Astrocyte (in vitro differentiated cells and primary cell): Measurements from ENCODE around the gene STK39. TPM values are rescaled to one million over a fixed set of nuclear protein-coding genes. Genes with fewer than 3 reads are reported as not detected.

Source experiments
- DNase-seq: peaks from one replicate; pipeline ENCODE4 v3.0.0-alpha.2; 2010; ENCODE audit warnings: low read depth
- FAIRE-seq: peaks from 2 replicates; lab custom pipeline; 2011; peaks lifted over from hg19 to GRCh38; lab: Jason Lieb, UNC
- H2AFZ ChIP-seq: 2 replicates; pipeline ENCODE4 v1.6.0; 2012; ENCODE audit warnings: low read depth, low read length, inconsistent platforms
- H3K27ac ChIP-seq: 2 replicates; pipeline ENCODE4 v1.5.1; 2011; ENCODE audit warnings: low read depth, low read length, inconsistent platforms
- H3K27me3 ChIP-seq: 2 replicates; pipeline ENCODE4 v1.6.0; 2011; ENCODE audit warnings: low read length, inconsistent platforms; ENCODE audit not compliant: insufficient read depth
- H3K36me3 ChIP-seq: 2 replicates; pipeline ENCODE4 v1.5.1; 2011; ENCODE audit warnings: low read length, inconsistent platforms; ENCODE audit not compliant: insufficient read depth
- H3K4me1 ChIP-seq: 2 replicates; pipeline ENCODE4 v1.5.1; 2011; ENCODE audit warnings: low read length, inconsistent platforms; ENCODE audit not compliant: insufficient read depth
- H3K4me2 ChIP-seq: 2 replicates; pipeline ENCODE4 v1.6.0; 2012; ENCODE audit warnings: low read length, inconsistent platforms
- H3K4me3 ChIP-seq: 2 replicates; pipeline ENCODE4 v1.5.1; 2011; ENCODE audit warnings: low read depth, mild to moderate bottlenecking, low read length, inconsistent platforms; ENCODE audit not compliant: insufficient read depth
- H3K79me2 ChIP-seq: 2 replicates; pipeline ENCODE4 v1.6.0; 2012; ENCODE audit warnings: mild to moderate bottlenecking, low read length, inconsistent platforms; ENCODE audit not compliant: insufficient read depth
- H3K9ac ChIP-seq: 2 replicates; pipeline ENCODE4 v1.6.0; 2012; ENCODE audit warnings: mild to moderate bottlenecking, low read length, inconsistent platforms
- H3K9me3 ChIP-seq: 2 replicates; pipeline ENCODE4 v1.5.1; 2012; ENCODE audit warnings: low read depth, mild to moderate bottlenecking, low read length, inconsistent platforms; ENCODE audit not compliant: insufficient read depth
- H4K20me1 ChIP-seq: 2 replicates; pipeline ENCODE4 v1.6.0; 2012; ENCODE audit warnings: low read length, inconsistent platforms; ENCODE audit not compliant: insufficient read depth
- H3K27ac Mint-ChIP-seq: one replicate; pipeline ENCODE4 v1.8.0; 2021; ENCODE audit warnings: mild to moderate bottlenecking, mixed read lengths; ENCODE audit not compliant: unreplicated experiment
- H3K27me3 Mint-ChIP-seq: one replicate; pipeline ENCODE4 v1.8.0; 2021; ENCODE audit warnings: low read depth, mixed read lengths; ENCODE audit not compliant: unreplicated experiment
- H3K36me3 Mint-ChIP-seq: one replicate; pipeline ENCODE4 v1.8.0; 2021; ENCODE audit warnings: low read depth, mixed read lengths; ENCODE audit not compliant: unreplicated experiment
- H3K4me1 Mint-ChIP-seq: one replicate; pipeline ENCODE4 v1.8.0; 2021; ENCODE audit warnings: low read depth, mixed read lengths; ENCODE audit not compliant: unreplicated experiment
- H3K4me3 Mint-ChIP-seq: one replicate; pipeline ENCODE4 v1.8.0; 2021; ENCODE audit warnings: mild to moderate bottlenecking, moderate library complexity, mixed read lengths; ENCODE audit not compliant: unreplicated experiment
- H3K9me3 Mint-ChIP-seq: one replicate; pipeline ENCODE4 v1.8.0; 2021; ENCODE audit warnings: mild to moderate bottlenecking, mixed read lengths; ENCODE audit not compliant: unreplicated experiment
- CTCF ChIP-seq: IDR thresholded peaks from 2 replicates; pipeline ENCODE4 v1.5.1; 2011; ENCODE audit warnings: low read depth, mild to moderate bottlenecking, inconsistent platforms, low read length, moderate library complexity; ENCODE audit not compliant: insufficient read depth
- EZH2 ChIP-seq: IDR thresholded peaks from 2 replicates; pipeline ENCODE4 v1.6.1; 2012; ENCODE audit warnings: mild to moderate bottlenecking, low read length, inconsistent platforms; ENCODE audit not compliant: insufficient read depth
- total RNA-seq: library from RNA; stranded (reverse); gene quantifications from 2 replicates; pipeline ENCODE4 v1.2.1, GENCODE V29; 2021

The STK39 gene
- total RNA-seq, 1 donor from 2014 or later: 23.4 TPM

- Histone ChIP-seq H3K9ac (no peak overlapping the region), H2AFZ (no peak overlapping the region), H3K36me3 (no peaks in the 10 kb centered on the region), H3K4me1 (no peaks in the 10 kb centered on the region), H3K27ac (no peak overlapping the region), H3K9me3 (no peaks in the 10 kb centered on the region), H4K20me1 (no peaks in the 10 kb centered on the region), H3K27me3 (no peaks in the 10 kb centered on the region), H3K4me2 (no peak overlapping the region), H3K4me3 (no peak overlapping the region), H3K79me2 (no peaks in the 10 kb centered on the region)
- H3K4me1 Mint-ChIP-seq: no peaks in the 10 kb centered on the region
- FAIRE-seq (no peak), DNase-seq (no peak)
- H3K4me3 Mint-ChIP-seq: no peak overlapping the region
- H3K27ac Mint-ChIP-seq: no peak overlapping the region
- no peaks in the 10 kb centered on the region for H3K9me3 Mint-ChIP-seq
- TF ChIP-seq EZH2 (no peak), CTCF (no peak)
- peaks cover 13% of the 10 kb centered on the region for H3K36me3 Mint-ChIP-seq
- H3K27me3 Mint-ChIP-seq: no peaks in the 10 kb centered on the region
Measured at GRCh38 chr2:167980439-167980838, 267.0 kb downstream of the STK39 start.

- H3K4me3 ChIP-seq: no peak overlapping the region
- H3K9me3 Mint-ChIP-seq: peaks cover 25% of the 10 kb centered on the region
- no peak for TF ChIP-seq EZH2
- TF ChIP-seq CTCF: no peak
- H3K36me3 ChIP-seq: no peaks in the 10 kb centered on the region
- H3K27me3 Mint-ChIP-seq: no peaks in the 10 kb centered on the region
- H2AFZ ChIP-seq: no peak overlapping the region
- H3K27me3 ChIP-seq: no peaks in the 10 kb centered on the region
- no peak overlapping the region for H3K4me2 ChIP-seq
- no peaks in the 10 kb centered on the region for H3K4me1 ChIP-seq
- H3K9ac ChIP-seq: no peak overlapping the region
- H3K27ac ChIP-seq: no peak overlapping the region
- no peaks in the 10 kb centered on the region for H3K4me1 Mint-ChIP-seq
- H3K9me3 ChIP-seq: peaks cover 6% of the 10 kb centered on the region
- no peaks in the 10 kb centered on the region for H4K20me1 ChIP-seq
- H3K27ac Mint-ChIP-seq: no peak overlapping the region
- no peaks in the 10 kb centered on the region for H3K79me2 ChIP-seq
- DNase-seq (no peak), FAIRE-seq (no peak)
- H3K36me3 Mint-ChIP-seq: peaks cover 32% of the 10 kb centered on the region
- H3K4me3 Mint-ChIP-seq: no peak overlapping the region
Measured at GRCh38 chr2:167972746-167973145, 274.6 kb downstream of the STK39 start.

- FAIRE-seq (no peak), DNase-seq (no peak)
- H2AFZ ChIP-seq: no peak overlapping the region
- no peak overlapping the region for H3K9ac ChIP-seq
- H3K27ac Mint-ChIP-seq: no peak overlapping the region
- no peak overlapping the region for H3K4me3 Mint-ChIP-seq
- H3K4me2 ChIP-seq: no peak overlapping the region
- no peak for TF ChIP-seq EZH2
- TF ChIP-seq CTCF: no peak
- H3K4me1 ChIP-seq: no peaks in the 10 kb centered on the region
- H3K36me3 ChIP-seq: no peaks in the 10 kb centered on the region
- H3K27me3 Mint-ChIP-seq: no peaks in the 10 kb centered on the region
- no peaks in the 10 kb centered on the region for H3K27me3 ChIP-seq
- H3K4me1 Mint-ChIP-seq: no peaks in the 10 kb centered on the region
- no peaks in the 10 kb centered on the region for H3K79me2 ChIP-seq
- no peak overlapping the region for H3K4me3 ChIP-seq
- H3K36me3 Mint-ChIP-seq: peaks cover 32% of the 10 kb centered on the region
- peaks cover 6% of the 10 kb centered on the region for H3K9me3 ChIP-seq
- no peaks in the 10 kb centered on the region for H4K20me1 ChIP-seq
- H3K27ac ChIP-seq: no peak overlapping the region
- peaks cover 25% of the 10 kb centered on the region for H3K9me3 Mint-ChIP-seq
Measured at GRCh38 chr2:167972020-167972419, 275.4 kb downstream of the STK39 start.
